K562 (cell line): ENCODE data around the gene GRIK5. TPM values are rescaled to one million over a fixed set of nuclear protein-coding genes. Genes with fewer than 3 reads are reported as not detected.

ENCODE experiments used
- DIDO1 ChIP-seq: fragments of 450-650 bp; IDR thresholded peaks from 2 replicates; pipeline ENCODE4 v1.6.1; 2016; ENCODE audit warnings: low read depth, missing biosample characterization, missing genetic modification characterization
- E2F3 ChIP-seq: fragments of 250-450 bp; sonication (Bioruptor Pico); IDR thresholded peaks from 2 replicates; pipeline ENCODE4 v1.4.0; 2020; ENCODE audit warnings: mild to moderate bottlenecking
- E2F6 ChIP-seq, 2 experiments: IDR thresholded peaks; 2 replicates each; pipeline ENCODE4 v1.6.1; 2011; ENCODE audit warnings: borderline replicate concordance in 1 of 2, control low read depth in 1 of 2, low read depth in 1 of 2, low read length in 1 of 2, mild to moderate bottlenecking in 1 of 2, mixed read lengths in 1 of 2, moderate library complexity in 1 of 2; ENCODE audit not compliant: insufficient read depth in 1 of 2, insufficient read length in 1 of 2, poor library complexity in 1 of 2, severe bottlenecking in 1 of 2; ENCODE audit errors: extremely low read depth in 1 of 2
- ETV1 ChIP-seq: fragments of 450-650 bp; conservative IDR thresholded peaks from 2 replicates; pipeline ENCODE4 v1.6.1; 2016; ENCODE audit warnings: missing genetic modification characterization, control low read depth, low read depth, missing compliant biosample characterization
- FOSL1 ChIP-seq: fragments of 200-800 bp; sonication (Bioruptor generic); conservative IDR thresholded peaks from 2 replicates; pipeline ENCODE4 v1.6.1; 2016; ENCODE audit warnings: missing genetic modification characterization, missing compliant biosample characterization
- GTF3C2 ChIP-seq: IDR thresholded peaks from 3 replicates; pipeline ENCODE4 v1.6.1; 2011; ENCODE audit warnings: borderline replicate concordance, mild to moderate bottlenecking, moderate library complexity; ENCODE audit not compliant: insufficient read length; ENCODE audit errors: extremely low read depth
- NR3C1 ChIP-seq: sonication (generic); formaldehyde crosslinking; IDR thresholded peaks from 2 replicates; pipeline ENCODE4 v1.8.1; 2022; ENCODE audit warnings: missing genetic modification reagents
- RBM25 ChIP-seq: fragments of 200-400 bp; formaldehyde crosslinking; IDR thresholded peaks from 2 replicates; pipeline ENCODE4 v1.6.1; 2018; ENCODE audit warnings: low read length, low read depth, moderate library complexity; ENCODE audit not compliant: severe bottlenecking
- REST ChIP-seq, 2 experiments: fragments of 450-650 bp; formaldehyde crosslinking in 1 of 2; IDR thresholded peaks; 2 replicates each; pipeline versions ENCODE4 v1.4.0 to v1.6.1; 2014 to 2020; ENCODE audit warnings: mild to moderate bottlenecking in 2 of 2, borderline replicate concordance in 1 of 2, low read depth in 1 of 2
- ZNF12 ChIP-seq: sonication (generic); formaldehyde crosslinking; IDR thresholded peaks from 2 replicates; pipeline ENCODE4 v1.4.0; 2020; ENCODE audit warnings: mild to moderate bottlenecking, missing genetic modification reagents
- ZNF197 ChIP-seq: fragments of 200-800 bp; sonication (Bioruptor generic); IDR thresholded peaks from 2 replicates; pipeline ENCODE4 v1.6.1; 2016; ENCODE audit warnings: low read depth, missing genetic modification characterization, missing compliant biosample characterization
- polyA plus RNA-seq, 8 experiments: library from polyadenylated mRNA; depleted of rRNA in 4 of 8; stranded (reverse) in 5 of 8; unstranded in 3 of 8; fragments of >200 nt; fragmentation: Nextera tagmentation in 2 of 8; fragmentation: Illumina TruSeq in 1 of 8; extraction: Ambion mirVana in 2 of 8; extraction: Trizol in 1 of 8; gene quantifications; 2 replicates each; pipeline versions ENCODE4 v1.2.1 to v1.2.3, GENCODE V29; 2011 to 2014; ENCODE audit warnings: inconsistent platforms in 1 of 8, missing spikeins in 1 of 8
- total RNA-seq, 7 experiments: library from RNA; depleted of rRNA in 6 of 7; stranded (reverse); fragments of >200 nt in 6 of 7; fragmentation: Illumina TruSeq in 2 of 7; extraction: Trizol in 2 of 7; gene quantifications; 2 replicates each; pipeline versions ENCODE4 v1.2.1 to v1.2.3, GENCODE V29; 2011 to 2021; ENCODE audit warnings: low replicate concordance in 1 of 7

GRIK5 gene
- total and polyA plus RNA-seq, 9 of the 15 experiments (the other 6 are each of a cell fraction or from before 2014, with no cell fraction given): 0.04 to 0.55 (median 0.27) TPM; not detected in 2

GRCh38 chr19:42074513-42075363, 4.7 kb upstream of the GRIK5 start (continued):
- peak; percentile 37 to 84 for TF ChIP-seq E2F6 (IDR thresholded peaks at IDR 0.05; ENCODE audit: borderline replicate concordance in 1 of 2, extremely low read depth in 1 of 2, insufficient read depth in 1 of 2, insufficient read length in 1 of 2, low read depth in 1 of 2, low read length in 1 of 2, poor library complexity in 1 of 2, severe bottlenecking in 1 of 2)
- TF ChIP-seq NR3C1 (CRISPR knock-in tag): no peak
- peak; percentile 48; the same call in 1 of the 2 replicates for TF ChIP-seq ZNF12 (CRISPR knock-in tag)
- TF ChIP-seq REST (IDR thresholded peaks at IDR 0.05; ENCODE audit: borderline replicate concordance): peak; percentile 10; the same call in 1 of the 2 replicates
- TF ChIP-seq REST (CRISPR knock-in tag; IDR thresholded peaks at IDR 0.05; ENCODE audit: low read depth): no peak
- TF ChIP-seq DIDO1 (tag): no peak
- peak; percentile 24 for TF ChIP-seq RBM25
- TF ChIP-seq FOSL1: 0 out of 2 replicates have a peak, but pooled peaks have one; percentile 22
- no peak for TF ChIP-seq GTF3C2
- 0 out of 2 replicates have a peak, but pooled peaks have one; percentile 51 for TF ChIP-seq ETV1 (tag)
- 0 out of 2 replicates have a peak, but pooled peaks have one; percentile 14 for TF ChIP-seq E2F3 (CRISPR knock-in tag)
- TF ChIP-seq ZNF197 (CRISPR knock-in tag): 0 out of 2 replicates have a peak, but pooled peaks have one; percentile 11
